A673 (cell line): ENCODE data around the gene CYTH1. TPM values are rescaled to one million over a fixed set of nuclear protein-coding genes. Genes with fewer than 3 reads are reported as not detected.

Experiments used
- BruUV-seq: library from RNA; stranded (reverse); fragments of 400-500 nt; replicated peaks from 2 replicates; lab custom pipeline; 2021; lab: Mats Ljungman, UMichigan
- CTCF ChIA-PET: fragments of 300-600 bp; sonication (Branson Sonifier 250); formaldehyde crosslinking; loops from one replicate; lab custom pipeline; 2022; ENCODE audit warnings: antibody characterized with exemption; lab: Charles Lee
- POLR2A ChIA-PET: fragments of 300-600 bp; sonication (Branson Sonifier 250); formaldehyde crosslinking; loops from one replicate; lab custom pipeline; 2022; ENCODE audit warnings: antibody characterized with exemption; ENCODE audit not compliant: low non-redundant PET; lab: Charles Lee
- DNase-seq: peaks from one replicate; pipeline ENCODE4 v3.0.0-alpha.2; 2015; ENCODE audit warnings: low spot score
- H3K27ac ChIP-seq: fragments of 200-600 bp; sonication (generic); 2 replicates; pipeline ENCODE4 v1.5.1; 2016; ENCODE audit warnings: mixed run types, low read depth, mild to moderate bottlenecking, mixed read lengths, antibody characterized with exemption, low read length; ENCODE audit not compliant: poor library complexity, severe bottlenecking
- H3K27me3 ChIP-seq: fragments of 200-600 bp; sonication (generic); replicated peaks from 2 replicates; pipeline ENCODE4 v1.6.1; 2017; ENCODE audit warnings: mixed run types, low read depth, mild to moderate bottlenecking, mixed read lengths, antibody characterized with exemption, low read length; ENCODE audit not compliant: insufficient read depth, poor library complexity
- H3K36me3 ChIP-seq: fragments of 200-600 bp; sonication (generic); 2 replicates; pipeline ENCODE4 v1.6.1; 2016; ENCODE audit warnings: mixed run types, mild to moderate bottlenecking, mixed read lengths, antibody characterized with exemption, low read length; ENCODE audit not compliant: insufficient read depth, poor library complexity, severe bottlenecking
- H3K4me1 ChIP-seq: fragments of 200-600 bp; sonication (generic); 2 replicates; pipeline ENCODE4 v1.6.1; 2017; ENCODE audit warnings: mixed run types, mild to moderate bottlenecking, mixed read lengths, antibody characterized with exemption, low read length; ENCODE audit not compliant: insufficient read depth, poor library complexity, severe bottlenecking
- H3K4me3 ChIP-seq: fragments of 200-600 bp; sonication (generic); 2 replicates; pipeline ENCODE4 v1.5.1; 2016; ENCODE audit warnings: low read depth, mixed run types, mild to moderate bottlenecking, mixed read lengths, low read length; ENCODE audit not compliant: poor library complexity, severe bottlenecking
- H3K9me3 ChIP-seq: fragments of 200-600 bp; sonication (generic); 2 replicates; pipeline ENCODE4 v1.6.1; 2016; ENCODE audit warnings: mixed run types, low read depth, mild to moderate bottlenecking, mixed read lengths, antibody characterized with exemption, low read length; ENCODE audit not compliant: poor library complexity, severe bottlenecking
- CTCF ChIP-seq: fragments of 300-800, 200-600 bp; sonication (generic); conservative IDR thresholded peaks from 2 replicates; pipeline ENCODE4 v1.5.1; 2017; ENCODE audit warnings: low read depth, mild to moderate bottlenecking, antibody characterized with exemption, low read length, moderate library complexity, mixed read lengths
- EZH2 ChIP-seq: fragments of 200-600 bp; sonication (generic); IDR thresholded peaks from 2 replicates; pipeline ENCODE4 v1.6.1; 2017; ENCODE audit warnings: borderline replicate concordance, low read depth, mild to moderate bottlenecking, mixed read lengths, antibody characterized with exemption, low read length; ENCODE audit not compliant: poor library complexity, severe bottlenecking
- intact Hi-C: fragments of 100-400 bp; cut with micrococcal nuclease; formaldehyde crosslinking; loops from one replicate; pipeline ENCODE4 v1.10.0; 2022; ENCODE audit not compliant: unreplicated experiment
- total RNA-seq: library from RNA; stranded (reverse); gene quantifications from 2 replicates; pipeline ENCODE4 v1.2.3, GENCODE V29; 2021

CYTH1 gene
- total RNA-seq, 1 experiment from 2014 or later: 17.9 TPM

GRCh38 chr17:78787444-78787843 is 5.4 kb upstream of the CYTH1 start:
- H3K27ac ChIP-seq: no peak overlapping the region
- no TSS peak for BruUV-seq
- ChIA-PET CTCF (no interaction called here), POLR2A (interaction anchor here (0.6 kb wide), 2 partner anchors 10 to 54 kb away, joined by 3 to 4 read pairs; no protein-coding TSS in a partner anchor)
- intact Hi-C loops: no loop called here
- no peak for TF ChIP-seq CTCF
- no peak for TF ChIP-seq EZH2
- no peak overlapping the region for H3K4me3 ChIP-seq
- H3K36me3 ChIP-seq: no peaks in the 10 kb centered on the region
- no peak for DNase-seq
- H3K9me3 ChIP-seq: no peaks in the 10 kb centered on the region
- no peaks in the 10 kb centered on the region for H3K27me3 ChIP-seq
- peaks cover 28% of the 10 kb centered on the region for H3K4me1 ChIP-seq

- no peaks in the 10 kb centered on the region for H3K9me3 ChIP-seq
- ChIA-PET POLR2A (no interaction called here), CTCF (interaction anchor here (0.6 kb wide), 1 partner anchor 235 kb away, joined by 5 read pairs; no protein-coding TSS in a partner anchor)
- TF ChIP-seq CTCF (no peak), EZH2 (no peak)
- peaks cover 21% of the 10 kb centered on the region for H3K4me1 ChIP-seq
- H3K27ac ChIP-seq: no peak overlapping the region
- no peaks in the 10 kb centered on the region for H3K27me3 ChIP-seq
- BruUV-seq: no TSS peak
- DNase-seq: no peak
- H3K36me3 ChIP-seq: no peaks in the 10 kb centered on the region
- H3K4me3 ChIP-seq: no peak overlapping the region
- intact Hi-C loops: no loop called here
Measured at GRCh38 chr17:78785663-78786057, 3.6 kb upstream of the CYTH1 start.

GRCh38 chr17:78785011-78785662 is 3.1 kb upstream of the CYTH1 start:
- CTCF ChIA-PET: no interaction called here

More at GRCh38 chr17:78785011-78785662, 3.1 kb upstream of the CYTH1 start:
- H3K9me3 ChIP-seq: no peaks in the 10 kb centered on the region
- BruUV-seq: no TSS peak
- no peak overlapping the region for H3K27ac ChIP-seq
- intact Hi-C loops: no loop called here
- no peak for DNase-seq
- H3K4me1 ChIP-seq: peaks cover 18% of the 10 kb centered on the region
- TF ChIP-seq CTCF (no peak), EZH2 (no peak)
- POLR2A ChIA-PET: interaction anchor here (0.6 kb wide), 1 partner anchor 136 kb away, joined by 6 read pairs; no protein-coding TSS in a partner anchor
- no peaks in the 10 kb centered on the region for H3K27me3 ChIP-seq
- no peak overlapping the region for H3K4me3 ChIP-seq
- H3K36me3 ChIP-seq: no peaks in the 10 kb centered on the region
